Uterus (tissue), 2 donors: ENCODE measurements around the gene NFE2L3.

Experiments used
- CTCF ChIP-seq, 4 experiments: fragments of 200-600 bp in 2 of 4; fragments of 450-650 bp in 2 of 4; sonication (generic) in 2 of 4; IDR thresholded peaks; one replicate each; pipeline ENCODE4 v1.5.1; 2016 to 2019; ENCODE audit warnings: antibody characterized with exemption in 4 of 4, mild to moderate bottlenecking in 2 of 4, moderate library complexity in 1 of 4
- POLR2A ChIP-seq, 2 donors: fragments of 450-650 bp; IDR thresholded peaks; one replicate each; pipeline ENCODE4 v1.6.1; 2016; ENCODE audit warnings: antibody characterized with exemption in 2 of 2, mild to moderate bottlenecking in 1 of 2, moderate library complexity in 1 of 2

DNA sequence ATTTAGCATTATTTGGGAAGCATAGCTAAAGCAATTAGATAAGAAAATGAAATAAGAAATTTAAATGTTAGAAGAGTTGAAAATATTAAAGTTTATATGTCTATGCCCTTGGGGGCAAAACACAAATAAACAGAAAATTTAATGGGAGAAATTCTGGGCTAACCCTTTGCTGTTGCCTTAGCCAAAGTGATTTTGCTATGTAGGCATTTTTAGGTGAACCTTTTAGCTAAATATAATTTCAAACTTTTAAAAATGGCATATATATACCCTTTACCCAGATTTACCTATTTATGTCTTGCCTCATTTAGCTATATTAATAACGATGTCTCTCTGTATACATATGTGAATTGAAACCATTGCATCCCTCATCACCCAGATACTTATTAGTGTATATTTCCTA, 20.1 kb downstream of the NFE2L3 start:
- no peak for TF ChIP-seq CTCF (IDR thresholded peaks at IDR 0.05)
- TF ChIP-seq POLR2A (IDR thresholded peaks at IDR 0.05): no peak
